ENCODE measurements around the gene EXOC4. TPM values are rescaled to one million over a fixed set of nuclear protein-coding genes. Genes with fewer than 3 reads are reported as not detected.

The EXOC4 gene
- total and polyA plus RNA-seq, 2 of the 13 experiments (the other 11 are each of a cell fraction or from before 2014, with no cell fraction given) = 22.5 to 39.0 TPM

DNA sequence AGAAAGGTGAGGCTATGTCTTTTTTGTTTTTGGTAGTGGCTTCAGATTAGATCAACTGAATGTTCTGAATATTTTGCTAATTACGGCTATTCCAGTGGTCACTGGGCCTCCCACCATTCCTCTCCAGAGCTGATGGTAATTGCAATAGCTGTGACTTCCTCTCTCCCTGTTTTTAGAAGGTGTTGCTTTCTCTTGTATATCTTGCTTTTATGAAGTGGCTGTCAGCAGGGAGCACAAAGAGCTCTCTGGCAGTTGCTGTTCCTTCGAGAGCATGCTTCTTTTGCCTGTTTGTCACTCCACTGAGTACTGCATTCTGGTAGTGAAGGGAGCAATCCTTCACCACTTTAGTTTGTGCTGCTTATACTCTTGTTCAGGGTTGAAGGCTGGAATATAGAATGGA is 133.3 kb downstream of the EXOC4 start:
- Histone ChIP-seq H3K4me3 (replicated peaks in 1 of 3; ENCODE audit: insufficient read depth in 1 of 3, low read depth in 2 of 3, low read length in 3 of 3) (no peak overlapping the region), H3K9ac (ENCODE audit: insufficient read depth, low read depth, low read length) (no peak overlapping the region), H2AFZ (ENCODE audit: low read length) (no peak overlapping the region), H3K4me1 (ENCODE audit: insufficient read depth, low read length) (no peaks in the 10 kb centered on the region), H4K20me1 (ENCODE audit: insufficient read depth, low read length) (no peaks in the 10 kb centered on the region), H3K27ac (ENCODE audit: extremely low read length, insufficient read depth, low read length) (no peak overlapping the region), H3K9me3 (ENCODE audit: low read length) (no peaks in the 10 kb centered on the region), H3K27me3 (ENCODE audit: control insufficient read depth in 1 of 2, insufficient read depth in 2 of 2, low read length in 2 of 2) (no peaks in the 10 kb centered on the region), H3K4me2 (ENCODE audit: low read depth, low read length) (no peak overlapping the region), H3K79me2 (ENCODE audit: insufficient read depth, low read length) (no peaks in the 10 kb centered on the region), H3K36me3 (replicated peaks in 1 of 2; ENCODE audit: control insufficient read depth in 1 of 2, insufficient read depth in 2 of 2, low read length in 2 of 2) (no peaks in the 10 kb centered on the region)
- ATAC-seq (no peak), DNase-seq (ENCODE audit: low spot score) (no peak), FAIRE-seq (no peak)
- ChIA-PET CTCF (ENCODE audit: low intra/inter-chr PET ratio, low total read pairs) (no interaction called here), POLR2A (no interaction called here)
- WGBS (ENCODE audit: low lambda C conversion rate) = 95% methylated on average over 2 of the region's 2 CpGs
- intact Hi-C loops (cut with micrococcal nuclease; ENCODE audit: unreplicated experiment) (no loop called here), in situ Hi-C loops (cut with HindIII; ENCODE audit: extremely low pct_ligation_motif_present, low pct_unique_long_range_greater_than_20kb) (no loop called here)
- no peak for TF ChIP-seq TAF1 (CRISPR knock-in tag; IDR thresholded peaks at IDR 0.05)
- no peak for TF ChIP-seq SMC3 (IDR thresholded peaks at IDR 0.05; ENCODE audit: low read length)
- TF ChIP-seq ZSCAN20 (CRISPR knock-in tag; IDR thresholded peaks at IDR 0.05; ENCODE audit: borderline replicate concordance) = no peak
- no peak for TF ChIP-seq ZNF891 (CRISPR knock-in tag; IDR thresholded peaks at IDR 0.05)
- TF ChIP-seq TGIF2 (CRISPR knock-in tag; IDR thresholded peaks at IDR 0.05) = no peak
- TF ChIP-seq SRSF1 (optimal IDR thresholded peaks at IDR 0.05; ENCODE audit: low read depth, low read length) = no peak
- TF ChIP-seq SIN3B (IDR thresholded peaks at IDR 0.05; ENCODE audit: low read length) = no peak
- TF ChIP-seq ZNF782 (CRISPR knock-in tag; IDR thresholded peaks at IDR 0.05; ENCODE audit: borderline replicate concordance) = no peak
- no peak for TF ChIP-seq ZNF556 (CRISPR knock-in tag; IDR thresholded peaks at IDR 0.05; ENCODE audit: borderline replicate concordance)
- TF ChIP-seq, protein P1, sequence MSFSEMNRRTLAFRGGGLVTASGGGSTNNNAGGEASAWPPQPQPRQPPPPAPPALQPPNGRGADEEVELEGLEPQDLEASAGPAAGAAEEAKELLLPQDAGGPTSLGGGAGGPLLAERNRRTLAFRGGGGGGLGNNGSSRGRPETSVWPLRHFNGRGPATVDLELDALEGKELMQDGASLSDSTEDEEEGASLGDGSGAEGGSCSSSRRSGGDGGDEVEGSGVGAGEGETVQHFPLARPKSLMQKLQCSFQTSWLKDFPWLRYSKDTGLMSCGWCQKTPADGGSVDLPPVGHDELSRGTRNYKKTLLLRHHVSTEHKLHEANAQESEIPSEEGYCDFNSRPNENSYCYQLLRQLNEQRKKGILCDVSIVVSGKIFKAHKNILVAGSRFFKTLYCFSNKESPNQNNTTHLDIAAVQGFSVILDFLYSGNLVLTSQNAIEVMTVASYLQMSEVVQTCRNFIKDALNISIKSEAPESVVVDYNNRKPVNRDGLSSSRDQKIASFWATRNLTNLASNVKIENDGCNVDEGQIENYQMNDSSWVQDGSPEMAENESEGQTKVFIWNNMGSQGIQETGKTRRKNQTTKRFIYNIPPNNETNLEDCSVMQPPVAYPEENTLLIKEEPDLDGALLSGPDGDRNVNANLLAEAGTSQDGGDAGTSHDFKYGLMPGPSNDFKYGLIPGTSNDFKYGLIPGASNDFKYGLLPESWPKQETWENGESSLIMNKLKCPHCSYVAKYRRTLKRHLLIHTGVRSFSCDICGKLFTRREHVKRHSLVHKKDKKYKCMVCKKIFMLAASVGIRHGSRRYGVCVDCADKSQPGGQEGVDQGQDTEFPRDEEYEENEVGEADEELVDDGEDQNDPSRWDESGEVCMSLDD (CRISPR knock-in tag; IDR thresholded peaks at IDR 0.05; ENCODE audit: borderline replicate concordance) = no peak
- TF ChIP-seq EP300 (IDR thresholded peaks at IDR 0.05; ENCODE audit: low read depth in 2 of 2, low read length in 2 of 2) = no peak
- no peak for TF ChIP-seq EP300 (CRISPR knock-in tag; IDR thresholded peaks at IDR 0.05; ENCODE audit: borderline replicate concordance)
- no peak for TF ChIP-seq ZNF605 (CRISPR knock-in tag; IDR thresholded peaks at IDR 0.05)
- TF ChIP-seq BHLHE40 (IDR thresholded peaks at IDR 0.05; ENCODE audit: low read length) = no peak
- no peak for TF ChIP-seq KDM5A (IDR thresholded peaks at IDR 0.05; ENCODE audit: borderline replicate concordance, low read length)
- no TSS peak for BruUV-seq (replicated peaks)

Measured in HepG2 (cell line).